ENCODE data around the gene NDUFS7.

Gene NDUFS7

DNA sequence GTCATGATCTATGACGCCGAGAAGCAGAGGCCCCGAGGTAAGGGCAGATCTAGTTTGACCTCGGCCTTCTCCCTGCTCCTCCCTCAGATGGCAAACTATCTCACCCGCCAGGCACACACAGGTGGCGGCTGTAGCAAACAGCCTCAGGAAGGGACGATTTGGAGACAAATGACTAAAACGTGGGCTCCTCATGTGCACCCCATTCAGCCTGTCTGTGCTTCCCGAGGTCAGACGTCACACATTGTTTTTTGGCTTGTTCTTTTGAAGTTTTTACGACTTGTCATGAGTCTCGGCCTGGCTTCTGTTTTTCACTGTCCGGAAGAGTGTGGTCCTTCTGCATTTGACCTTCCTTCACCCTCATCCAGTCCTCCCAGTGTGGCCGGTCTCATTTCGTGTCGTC, 38.7 kb downstream of the NDUFS7 start:
- Histone ChIP-seq H3K9me3 (ENCODE audit: control insufficient read depth, insufficient read depth, low read length) (no peaks in the 10 kb centered on the region), H3K4me1 (ENCODE audit: control insufficient read depth, insufficient read depth, low read length) (no peaks in the 10 kb centered on the region), H3K9ac (ENCODE audit: low read depth, low read length) (no peak overlapping the region), H3K27me3 (ENCODE audit: control insufficient read depth, insufficient read depth, low read length) (no peaks in the 10 kb centered on the region), H3K27ac (ENCODE audit: low read depth, low read length) (no peak overlapping the region), H3K36me3 (ENCODE audit: control insufficient read depth, insufficient read depth, low read length) (peaks cover 95% of the 10 kb centered on the region), H3K4me3 (ENCODE audit: low read depth, low read length) (no peak overlapping the region)

DNA sequence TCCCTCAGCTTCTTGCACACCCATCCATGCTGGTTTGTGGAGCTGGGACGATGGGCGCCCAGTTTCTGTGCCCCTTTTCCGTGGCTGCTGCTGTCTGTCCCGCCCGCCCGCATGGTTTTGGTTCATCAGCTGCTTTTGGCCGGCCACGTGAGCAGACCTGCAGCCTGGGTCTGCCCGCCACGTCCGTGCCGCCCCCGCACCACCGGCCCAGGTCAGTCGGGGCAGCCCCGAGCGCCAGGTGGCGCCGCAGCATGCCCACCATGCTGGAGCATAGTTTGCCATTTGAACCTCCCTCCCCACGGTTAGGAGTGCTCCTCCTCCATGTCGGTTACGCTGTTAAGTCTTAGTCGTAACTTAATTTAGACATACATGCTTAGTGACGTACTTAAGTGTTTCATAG, 39.2 kb downstream of the NDUFS7 start:
- Histone ChIP-seq H3K36me3 (ENCODE audit: control insufficient read depth, insufficient read depth, low read length) (peaks cover 95% of the 10 kb centered on the region), H3K4me1 (ENCODE audit: control insufficient read depth, insufficient read depth, low read length) (no peaks in the 10 kb centered on the region), H3K4me3 (ENCODE audit: low read depth, low read length) (no peak overlapping the region), H3K27ac (ENCODE audit: low read depth, low read length) (no peak overlapping the region), H3K9ac (ENCODE audit: low read depth, low read length) (no peak overlapping the region), H3K27me3 (ENCODE audit: control insufficient read depth, insufficient read depth, low read length) (no peaks in the 10 kb centered on the region), H3K9me3 (ENCODE audit: control insufficient read depth, insufficient read depth, low read length) (no peaks in the 10 kb centered on the region)

DNA sequence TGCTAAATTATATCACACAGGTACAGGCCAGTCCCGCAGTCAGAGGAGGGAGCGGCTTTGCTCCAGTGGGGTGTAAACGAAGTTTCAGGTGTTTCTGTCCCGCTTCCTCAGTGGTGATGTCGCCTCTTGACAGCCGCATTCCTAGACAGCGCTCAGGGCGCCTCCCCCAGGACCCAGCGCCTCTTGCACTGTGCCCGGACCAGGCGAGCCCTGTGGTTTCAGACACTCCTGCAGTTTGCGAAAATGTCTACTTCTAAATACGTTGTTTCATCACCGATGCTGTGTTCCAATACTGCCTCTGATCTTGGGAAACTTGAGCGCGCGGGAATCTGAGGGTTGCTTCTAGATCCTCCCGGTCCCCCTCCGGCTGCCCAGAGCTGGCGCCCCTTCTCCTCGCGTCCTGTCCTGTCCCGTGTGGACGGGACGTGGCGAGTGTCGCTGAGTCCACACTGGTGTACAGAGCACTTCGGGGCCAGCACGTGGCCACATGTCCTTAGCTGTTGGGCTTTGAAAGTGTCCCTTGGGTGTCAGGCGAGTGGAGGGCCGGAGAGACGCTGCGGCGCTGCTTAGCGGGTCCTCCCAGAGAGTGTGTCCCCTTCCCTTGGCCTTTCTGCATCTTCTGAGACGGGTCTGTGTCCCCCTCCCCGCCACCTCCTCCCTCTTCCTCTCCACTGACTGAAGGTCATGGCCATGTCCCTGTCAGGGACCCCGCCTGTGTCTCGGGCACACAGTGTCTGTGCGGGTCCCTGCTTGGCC, 39.9 kb downstream of the NDUFS7 start:
- H3K9ac ChIP-seq (ENCODE audit: low read depth, low read length) = no peak overlapping the region
- no peaks in the 10 kb centered on the region for H3K27me3 ChIP-seq (ENCODE audit: control insufficient read depth, insufficient read depth, low read length)
- no peak overlapping the region for H3K4me3 ChIP-seq (ENCODE audit: low read depth, low read length)
- H3K9me3 ChIP-seq (ENCODE audit: control insufficient read depth, insufficient read depth, low read length) = no peaks in the 10 kb centered on the region
- H3K36me3 ChIP-seq (ENCODE audit: control insufficient read depth, insufficient read depth, low read length) = peaks cover 95% of the 10 kb centered on the region
- H3K27ac ChIP-seq (ENCODE audit: low read depth, low read length) = no peak overlapping the region
- H3K4me1 ChIP-seq (ENCODE audit: control insufficient read depth, insufficient read depth, low read length) = no peaks in the 10 kb centered on the region

DNA sequence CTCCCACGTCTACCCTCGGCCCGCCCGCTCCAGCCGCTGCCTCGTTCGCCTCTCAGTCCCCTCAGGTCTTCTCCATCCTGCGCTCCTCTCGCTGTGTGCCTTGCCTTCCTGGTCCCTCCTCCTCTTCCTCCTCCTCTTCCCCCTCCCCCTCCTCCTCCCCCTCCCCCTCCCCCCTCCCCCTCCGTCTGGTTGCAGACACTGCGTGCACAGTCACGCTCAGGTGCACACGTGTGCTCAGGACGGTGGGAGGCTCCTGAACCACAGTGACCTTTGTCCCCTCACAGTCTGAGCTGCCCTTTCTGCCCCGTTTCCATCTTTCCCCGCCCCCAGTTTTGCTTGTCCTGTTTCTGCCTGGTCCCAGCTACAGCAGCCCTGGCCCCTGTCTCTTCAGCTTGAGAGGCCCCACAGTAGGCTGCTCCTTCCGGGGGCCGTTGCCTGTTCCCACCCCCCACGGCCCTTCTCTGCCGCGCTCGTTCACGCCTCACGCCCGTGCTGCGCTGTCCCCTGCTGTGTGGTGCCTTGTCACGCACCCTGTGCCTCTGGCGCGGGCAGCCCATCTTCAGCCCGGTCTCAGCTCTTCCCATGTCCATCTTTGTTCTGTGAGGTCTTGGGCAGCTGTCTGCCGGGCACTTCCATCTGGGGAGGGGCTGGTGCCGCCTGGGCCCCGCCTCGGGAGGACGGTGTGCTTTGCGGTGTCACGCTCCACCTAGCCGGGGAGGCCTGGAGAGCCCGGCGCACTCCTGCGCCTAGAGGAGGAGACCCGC, 40.7 kb downstream of the NDUFS7 start:
- Histone ChIP-seq H3K36me3 (ENCODE audit: control insufficient read depth, insufficient read depth, low read length) (peaks cover 95% of the 10 kb centered on the region), H3K9ac (ENCODE audit: low read depth, low read length) (no peak overlapping the region), H3K27me3 (ENCODE audit: control insufficient read depth, insufficient read depth, low read length) (no peaks in the 10 kb centered on the region), H3K9me3 (ENCODE audit: control insufficient read depth, insufficient read depth, low read length) (no peaks in the 10 kb centered on the region), H3K27ac (ENCODE audit: low read depth, low read length) (no peak overlapping the region), H3K4me1 (ENCODE audit: control insufficient read depth, insufficient read depth, low read length) (no peaks in the 10 kb centered on the region), H3K4me3 (ENCODE audit: low read depth, low read length) (no peak overlapping the region)

DNA sequence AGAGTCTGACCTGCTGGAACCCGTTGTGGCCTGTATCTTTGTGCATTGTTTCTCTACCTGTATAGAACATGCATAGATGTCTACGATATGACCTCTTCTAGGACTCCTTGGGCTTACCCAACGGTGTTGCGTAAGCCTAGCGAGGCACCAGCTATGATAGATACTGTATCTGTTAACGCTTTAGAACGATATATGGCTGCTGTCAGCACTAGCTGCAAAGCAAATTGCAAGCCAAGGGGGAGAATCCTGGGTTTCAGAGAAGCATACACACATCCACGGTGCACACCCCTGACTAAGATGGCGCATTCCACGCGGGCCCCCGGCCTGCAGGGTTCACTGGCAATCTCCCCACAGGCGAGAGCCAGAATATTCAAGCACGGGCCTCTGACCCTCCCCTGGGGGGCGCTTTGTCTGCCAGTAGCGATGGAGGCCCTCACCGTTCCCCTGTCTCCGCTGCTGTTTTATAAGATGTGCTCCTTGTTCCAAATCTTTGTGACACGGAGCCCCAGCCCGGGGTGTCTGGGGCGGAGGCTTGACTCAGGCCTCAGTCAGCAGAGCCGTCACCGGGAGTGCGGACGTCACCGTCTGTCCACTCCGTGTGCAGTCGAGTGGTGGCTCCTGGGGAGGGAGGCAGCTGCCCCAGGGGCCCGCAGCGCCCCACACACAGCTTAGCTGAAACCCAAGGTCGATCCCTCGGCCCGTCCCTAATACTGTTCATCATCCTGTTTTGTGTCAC, 41.6 kb downstream of the NDUFS7 start:
- Histone ChIP-seq H3K9ac (ENCODE audit: low read depth, low read length) (no peak overlapping the region), H3K27ac (ENCODE audit: low read depth, low read length) (no peak overlapping the region), H3K4me3 (ENCODE audit: low read depth, low read length) (no peak overlapping the region), H3K4me1 (ENCODE audit: control insufficient read depth, insufficient read depth, low read length) (no peaks in the 10 kb centered on the region), H3K9me3 (ENCODE audit: control insufficient read depth, insufficient read depth, low read length) (no peaks in the 10 kb centered on the region), H3K36me3 (ENCODE audit: control insufficient read depth, insufficient read depth, low read length) (peaks cover 98% of the 10 kb centered on the region), H3K27me3 (ENCODE audit: control insufficient read depth, insufficient read depth, low read length) (no peaks in the 10 kb centered on the region)

DNA sequence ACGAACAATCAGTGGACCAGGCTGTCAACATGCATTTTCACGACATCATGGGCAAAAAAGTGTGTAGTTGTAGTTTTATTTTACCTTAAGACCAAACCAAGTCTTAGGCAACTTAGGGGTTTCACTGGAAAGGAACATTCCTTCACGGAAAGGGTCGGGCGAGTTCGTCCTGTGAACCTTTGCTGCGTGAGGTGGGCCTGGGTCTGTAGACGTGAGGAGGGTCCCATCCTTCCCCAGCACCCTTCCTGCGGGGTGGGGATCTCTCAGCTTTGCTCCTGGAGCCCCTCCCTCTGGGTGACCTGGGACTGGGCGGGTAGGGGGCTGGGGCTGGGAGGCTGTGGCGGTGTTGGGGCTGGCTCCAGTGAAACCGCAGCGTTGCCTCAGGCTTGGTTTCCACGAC, 42.2 kb downstream of the NDUFS7 start:
- H3K9me3 ChIP-seq (ENCODE audit: control insufficient read depth, insufficient read depth, low read length) = no peaks in the 10 kb centered on the region
- H3K4me3 ChIP-seq (ENCODE audit: low read depth, low read length) = no peak overlapping the region
- no peak overlapping the region for H3K27ac ChIP-seq (ENCODE audit: low read depth, low read length)
- no peaks in the 10 kb centered on the region for H3K4me1 ChIP-seq (ENCODE audit: control insufficient read depth, insufficient read depth, low read length)
- no peaks in the 10 kb centered on the region for H3K27me3 ChIP-seq (ENCODE audit: control insufficient read depth, insufficient read depth, low read length)
- peaks cover 95% of the 10 kb centered on the region for H3K36me3 ChIP-seq (ENCODE audit: control insufficient read depth, insufficient read depth, low read length)
- no peak overlapping the region for H3K9ac ChIP-seq (ENCODE audit: low read depth, low read length)

DNA sequence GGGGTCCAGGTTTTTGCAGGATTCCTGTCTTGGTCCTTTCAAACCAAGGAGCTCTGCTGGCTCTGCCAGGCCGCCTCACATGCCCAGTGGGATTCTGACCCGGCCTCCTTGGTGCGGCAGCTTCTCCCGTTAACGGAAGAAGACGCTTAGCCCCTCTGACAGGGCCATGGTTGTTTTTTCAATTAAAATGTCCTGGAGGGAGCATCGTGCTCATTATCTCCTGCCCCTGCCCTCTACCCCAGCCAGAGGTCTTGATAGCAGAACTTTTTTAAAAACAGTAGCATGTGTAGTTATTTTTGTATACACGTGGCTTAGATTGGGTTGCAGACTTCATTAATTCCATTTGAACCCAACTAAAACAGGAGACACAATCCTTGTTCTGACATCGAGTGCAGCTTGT, 43.0 kb downstream of the NDUFS7 start:
- no peaks in the 10 kb centered on the region for H3K27me3 ChIP-seq (ENCODE audit: control insufficient read depth, insufficient read depth, low read length)
- peaks cover 93% of the 10 kb centered on the region for H3K36me3 ChIP-seq (ENCODE audit: control insufficient read depth, insufficient read depth, low read length)
- H3K27ac ChIP-seq (ENCODE audit: low read depth, low read length) = no peak overlapping the region
- H3K9me3 ChIP-seq (ENCODE audit: control insufficient read depth, insufficient read depth, low read length) = no peaks in the 10 kb centered on the region
- H3K4me3 ChIP-seq (ENCODE audit: low read depth, low read length) = no peak overlapping the region
- no peak overlapping the region for H3K9ac ChIP-seq (ENCODE audit: low read depth, low read length)
- H3K4me1 ChIP-seq (ENCODE audit: control insufficient read depth, insufficient read depth, low read length) = no peaks in the 10 kb centered on the region

DNA sequence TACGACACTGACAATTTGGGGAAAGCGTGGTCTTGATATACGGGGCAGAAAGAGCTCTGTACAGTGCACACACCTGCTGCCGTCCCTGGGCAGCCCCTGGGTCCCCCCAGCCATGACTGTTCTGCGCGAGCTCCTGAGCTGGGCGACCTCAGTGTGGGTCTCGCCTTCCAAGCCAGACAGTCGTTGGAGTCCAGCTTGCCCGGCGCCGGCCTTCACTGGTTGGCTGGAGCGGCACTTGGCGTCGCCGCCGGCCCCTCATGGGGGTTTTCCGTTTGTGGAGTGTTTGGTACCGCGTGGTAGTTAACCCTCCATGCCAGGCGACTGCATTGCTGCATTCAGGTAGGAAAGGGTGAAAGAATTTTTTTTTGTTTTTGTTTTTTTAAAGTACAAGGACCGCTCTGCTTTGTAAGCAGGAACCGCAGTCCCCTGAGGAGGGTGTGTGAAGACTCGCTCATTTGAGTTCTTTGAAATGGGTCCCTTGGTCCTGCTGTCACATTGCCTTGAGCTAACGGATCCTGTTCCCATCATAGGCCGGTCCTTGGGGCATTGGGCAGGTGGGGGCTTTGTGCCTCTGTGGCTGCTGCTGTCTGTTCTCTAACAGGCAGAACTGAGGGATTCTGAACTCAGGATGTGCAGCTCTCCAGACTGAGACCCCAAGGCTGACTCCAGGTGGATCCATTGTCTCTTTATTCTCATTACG, 43.7 kb downstream of the NDUFS7 start:
- Histone ChIP-seq H3K9me3 (ENCODE audit: control insufficient read depth, insufficient read depth, low read length) (no peaks in the 10 kb centered on the region), H3K27me3 (ENCODE audit: control insufficient read depth, insufficient read depth, low read length) (no peaks in the 10 kb centered on the region), H3K4me3 (ENCODE audit: low read depth, low read length) (no peak overlapping the region), H3K27ac (ENCODE audit: low read depth, low read length) (no peak overlapping the region), H3K4me1 (ENCODE audit: control insufficient read depth, insufficient read depth, low read length) (no peaks in the 10 kb centered on the region), H3K9ac (ENCODE audit: low read depth, low read length) (no peak overlapping the region), H3K36me3 (ENCODE audit: control insufficient read depth, insufficient read depth, low read length) (peaks cover 93% of the 10 kb centered on the region)

DNA sequence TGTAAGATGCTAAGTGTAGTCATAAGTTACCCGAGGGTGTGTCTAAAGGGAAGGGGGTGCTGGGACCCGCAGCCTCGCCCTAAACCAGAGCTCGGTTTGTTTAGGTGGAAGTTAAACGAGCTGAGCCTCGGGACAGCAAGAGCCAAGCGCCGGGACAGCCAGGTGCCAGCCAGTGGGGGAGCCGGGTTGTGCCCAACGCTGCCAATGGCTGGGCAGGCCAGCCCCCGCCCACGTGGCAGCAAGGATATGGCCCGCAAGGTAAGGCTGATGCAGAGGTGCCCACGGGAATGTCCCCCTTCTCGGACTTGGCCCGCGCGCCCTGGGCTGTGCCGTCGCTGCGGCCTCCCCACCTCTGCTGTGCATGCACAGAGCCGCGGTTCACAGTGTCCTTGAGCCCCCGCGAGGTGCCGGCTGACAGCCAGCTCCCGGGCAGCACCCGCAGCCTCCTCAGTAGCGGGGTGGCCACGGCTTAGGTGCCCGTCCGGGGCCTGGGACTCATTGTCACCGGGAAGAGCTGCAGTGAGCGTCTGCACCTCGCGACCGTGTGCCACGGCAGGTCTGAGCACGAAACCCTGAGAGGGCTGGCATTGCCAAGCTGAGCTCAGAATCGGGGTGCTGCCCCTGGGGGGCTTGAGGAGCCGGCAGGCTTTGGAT, 45.2 kb downstream of the NDUFS7 start:
- Histone ChIP-seq H3K4me1 (ENCODE audit: control insufficient read depth, insufficient read depth, low read length) (no peaks in the 10 kb centered on the region), H3K36me3 (ENCODE audit: control insufficient read depth, insufficient read depth, low read length) (peaks cover 92% of the 10 kb centered on the region), H3K9me3 (ENCODE audit: control insufficient read depth, insufficient read depth, low read length) (no peaks in the 10 kb centered on the region), H3K9ac (ENCODE audit: low read depth, low read length) (no peak overlapping the region), H3K27me3 (ENCODE audit: control insufficient read depth, insufficient read depth, low read length) (no peaks in the 10 kb centered on the region), H3K4me3 (ENCODE audit: low read depth, low read length) (no peak overlapping the region), H3K27ac (ENCODE audit: low read depth, low read length) (no peak overlapping the region)

DNA sequence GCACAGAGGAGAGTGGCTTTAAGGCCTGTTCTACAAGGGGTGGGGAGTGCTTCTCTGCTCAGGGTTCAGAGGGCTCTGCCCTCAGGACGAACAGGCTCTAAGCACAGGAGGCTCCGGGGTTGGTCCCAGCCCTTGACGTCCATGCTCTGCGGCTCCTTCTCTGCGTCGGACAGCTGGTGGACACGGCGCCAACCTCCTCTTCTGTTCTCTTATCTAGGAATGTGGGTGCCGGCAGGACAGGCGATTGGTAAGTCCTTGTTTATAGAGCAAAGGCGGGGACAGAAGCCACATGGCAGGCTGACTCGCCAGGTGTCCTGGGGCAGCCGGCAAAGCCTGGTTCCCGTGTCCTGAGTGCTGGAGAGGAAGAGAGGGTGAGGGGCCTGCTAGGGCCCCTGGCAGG, 46.0 kb downstream of the NDUFS7 start:
- H3K4me3 ChIP-seq (ENCODE audit: low read depth, low read length) = no peak overlapping the region
- no peak overlapping the region for H3K9ac ChIP-seq (ENCODE audit: low read depth, low read length)
- no peaks in the 10 kb centered on the region for H3K4me1 ChIP-seq (ENCODE audit: control insufficient read depth, insufficient read depth, low read length)
- H3K27ac ChIP-seq (ENCODE audit: low read depth, low read length) = no peak overlapping the region
- no peaks in the 10 kb centered on the region for H3K27me3 ChIP-seq (ENCODE audit: control insufficient read depth, insufficient read depth, low read length)
- peaks cover 93% of the 10 kb centered on the region for H3K36me3 ChIP-seq (ENCODE audit: control insufficient read depth, insufficient read depth, low read length)
- no peaks in the 10 kb centered on the region for H3K9me3 ChIP-seq (ENCODE audit: control insufficient read depth, insufficient read depth, low read length)

Data from HUES48 (cell line).